Activated naive CD4-positive, alpha-beta T cell (primary cell): Measurements from ENCODE around the gene TRO.

Source experiments
- DNase-seq, 4 experiments: peaks; one replicate each; lab custom pipeline; 2025; lab: John Stamatoyannopoulos, UW

TRO gene

GRCh38 chrX:54920610-54921426 lies at the start of gene TRO:
TSS of gene TRO (plus strand) at chrX:54920824. CDS start at chrX:54922247, 1,423 bp downstream.
- DNase-seq = no peak

DNA sequence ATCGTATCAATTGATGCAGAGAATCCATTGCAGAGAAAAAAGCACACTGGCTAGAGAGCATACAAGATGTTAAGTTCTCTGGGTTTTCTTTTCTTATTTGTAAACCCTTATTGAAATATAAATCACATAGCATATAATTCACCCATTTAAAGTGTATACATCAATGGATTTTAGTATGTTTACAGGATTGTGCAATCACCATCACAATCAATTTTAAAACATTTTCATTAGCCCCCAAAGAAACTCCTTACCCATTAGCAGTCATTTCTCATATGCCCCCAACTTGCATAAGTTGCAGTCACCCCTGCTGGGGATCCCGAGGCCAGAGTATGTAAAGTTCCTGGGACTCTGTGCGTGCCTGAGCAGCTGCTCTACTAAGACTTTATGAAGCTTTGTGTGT lies 34.9 kb upstream of the TRO start:
- no peak for DNase-seq

DNA sequence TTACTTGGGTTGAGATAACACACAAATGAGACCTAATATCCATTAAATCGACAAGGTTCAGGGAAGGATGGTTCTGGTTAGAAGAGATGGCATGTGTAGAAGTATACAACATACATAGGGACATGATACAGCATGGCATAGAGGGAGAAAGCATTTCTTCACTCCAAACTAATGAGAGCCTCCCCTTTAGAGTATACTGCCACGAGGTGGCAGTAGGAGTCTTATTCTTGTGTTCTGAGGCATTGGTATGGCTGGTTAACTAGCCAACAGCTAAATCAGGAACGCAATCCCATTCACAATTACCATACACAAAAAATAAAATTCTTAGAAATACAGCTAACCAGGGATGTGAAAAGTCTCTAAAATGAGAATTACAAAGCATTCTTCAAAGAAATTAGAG lies 29.1 kb upstream of the TRO start:
- peak in 1 of 4 experiments; percentile 3 for DNase-seq

DNA sequence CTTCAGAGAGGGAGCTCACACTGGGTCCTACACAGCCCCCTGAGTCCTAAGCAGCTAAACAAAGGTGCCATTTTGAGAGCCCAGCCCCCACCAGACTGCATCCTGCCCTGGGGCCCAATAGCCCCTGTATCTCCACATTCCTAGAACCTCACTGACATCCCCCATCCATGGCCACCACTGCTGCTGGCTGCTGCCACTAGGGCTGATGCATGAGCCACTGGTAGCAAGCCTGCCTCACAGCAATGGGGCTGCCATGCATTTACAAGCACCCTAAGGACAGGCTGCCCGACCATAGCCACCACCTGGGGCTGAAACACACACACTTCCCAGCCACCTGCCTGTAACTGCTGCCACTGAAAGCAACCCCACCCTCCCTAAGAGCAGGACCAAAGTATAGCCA lies 26.5 kb upstream of the TRO start:
- no peak for DNase-seq

- no peak for DNase-seq
These were observed 10.7 kb upstream of the TRO start for GRCh38 chrX:54909941-54910340.

DNA sequence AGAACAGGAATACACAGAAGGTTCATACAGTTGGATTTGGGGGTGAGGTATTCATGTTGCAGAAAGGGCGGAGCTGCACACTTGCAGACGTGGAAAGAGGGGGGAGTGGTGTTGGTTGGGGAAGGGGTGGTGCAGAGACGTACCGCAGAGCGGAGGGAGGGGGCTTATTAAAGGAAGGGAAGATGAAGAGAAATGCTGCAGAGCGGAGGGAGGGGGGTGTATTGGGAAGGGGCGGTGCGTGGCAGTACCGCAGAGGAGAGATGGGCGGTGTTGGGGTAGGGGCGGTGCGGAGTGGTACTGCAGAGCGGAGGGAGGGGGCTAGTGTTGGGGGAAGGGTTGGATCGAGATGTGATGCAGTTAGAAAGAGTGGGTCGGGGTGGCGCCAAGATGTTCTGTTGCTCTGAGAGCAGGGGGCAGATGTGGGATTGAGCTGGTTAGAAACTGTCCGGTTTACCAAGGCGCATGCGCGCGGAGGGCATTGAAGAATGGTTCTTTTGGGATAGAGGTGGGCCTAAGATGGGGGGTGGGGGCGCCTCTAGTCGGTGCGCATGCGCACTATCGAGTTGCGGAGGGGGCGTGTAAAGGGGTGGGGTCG lies 900 bp downstream of the TRO start:
- DNase-seq = peak in 3 of 4 experiments; percentile 4 to 51 (median 18)

GRCh38 chrX:54922547-54922946 lies 1.9 kb downstream of the TRO start:
- no peak for DNase-seq

DNA sequence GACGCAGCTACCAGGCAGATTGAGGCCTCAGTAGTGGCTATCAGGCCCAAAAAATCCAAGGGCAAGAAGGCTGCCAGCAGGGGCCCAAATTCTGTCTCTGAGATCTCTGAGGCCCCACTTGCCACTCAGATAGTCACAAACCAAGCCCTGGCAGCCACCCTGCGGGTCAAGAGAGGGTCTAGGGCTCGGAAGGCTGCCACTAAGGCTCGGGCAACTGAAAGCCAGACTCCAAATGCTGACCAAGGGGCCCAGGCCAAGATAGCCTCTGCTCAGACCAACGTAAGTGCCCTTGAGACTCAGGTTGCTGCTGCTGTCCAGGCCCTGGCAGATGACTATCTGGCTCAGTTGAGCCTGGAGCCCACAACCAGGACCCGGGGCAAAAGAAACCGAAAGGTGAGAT lies 2.8 kb downstream of the TRO start:
- no peak for DNase-seq

DNA sequence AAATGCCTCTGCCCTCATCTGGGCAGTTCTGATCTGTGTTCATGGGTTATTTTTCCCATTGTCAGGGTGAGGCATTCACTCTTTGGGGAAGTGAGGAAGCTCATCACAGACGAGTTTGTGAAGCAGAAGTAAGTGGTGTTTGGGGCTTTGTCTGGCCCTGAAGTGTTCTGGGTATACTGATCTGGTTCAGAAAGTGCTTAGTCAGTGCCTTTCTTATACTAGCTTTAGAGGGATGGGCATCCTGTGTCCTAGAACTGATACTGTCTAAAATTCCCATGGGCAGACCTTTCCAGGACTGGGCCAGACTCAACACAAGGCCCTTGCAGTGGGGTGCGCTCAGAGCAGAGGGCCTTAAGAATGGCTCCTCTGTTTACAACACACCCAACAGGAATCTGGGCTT lies 6.4 kb downstream of the TRO start:
- DNase-seq = no peak

- DNase-seq = no peak
These were observed 8.3 kb downstream of the TRO start for GRCh38 chrX:54928876-54929275.

- no peak for DNase-seq
These were observed 9.8 kb downstream of the TRO start for GRCh38 chrX:54930291-54931049.

- DNase-seq = no peak
These were observed 10.5 kb downstream of the TRO start for GRCh38 chrX:54931107-54931506.

GRCh38 chrX:54933150-54933826 lies 12.7 kb downstream of the TRO start:
- no peak for DNase-seq

- DNase-seq = no peak
These were observed 13.4 kb downstream of the TRO start for GRCh38 chrX:54934058-54934457.

DNA sequence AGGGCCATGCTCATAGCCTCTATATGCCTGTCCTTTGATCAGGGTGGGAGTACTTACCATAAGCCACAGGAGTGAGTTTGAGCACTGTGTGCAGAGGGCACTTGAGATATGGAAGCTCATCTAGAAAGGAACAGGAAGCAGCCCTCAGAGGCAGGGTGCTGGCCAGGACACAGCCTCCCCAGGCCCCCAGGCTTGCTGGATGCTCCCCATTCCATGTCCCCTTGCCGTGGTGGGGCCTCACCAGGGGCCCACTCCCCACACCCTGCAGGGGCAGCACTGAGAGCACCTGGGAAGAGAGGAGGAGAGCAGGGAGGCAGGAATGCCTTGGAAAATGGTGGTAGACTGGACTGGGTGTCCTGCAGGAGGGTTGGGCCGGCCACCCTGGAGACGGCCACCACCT lies 14.3 kb downstream of the TRO start:
- no peak for DNase-seq

- no peak for DNase-seq
These were observed 14.7 kb downstream of the TRO start for GRCh38 chrX:54935306-54935705.

GRCh38 chrX:54937416-54937815 lies 16.8 kb downstream of the TRO start:
- DNase-seq = no peak

- no peak for DNase-seq
These were observed 24.2 kb downstream of the TRO start for GRCh38 chrX:54944816-54945215.

GRCh38 chrX:54945224-54945623 lies 24.6 kb downstream of the TRO start:
- no peak for DNase-seq

DNA sequence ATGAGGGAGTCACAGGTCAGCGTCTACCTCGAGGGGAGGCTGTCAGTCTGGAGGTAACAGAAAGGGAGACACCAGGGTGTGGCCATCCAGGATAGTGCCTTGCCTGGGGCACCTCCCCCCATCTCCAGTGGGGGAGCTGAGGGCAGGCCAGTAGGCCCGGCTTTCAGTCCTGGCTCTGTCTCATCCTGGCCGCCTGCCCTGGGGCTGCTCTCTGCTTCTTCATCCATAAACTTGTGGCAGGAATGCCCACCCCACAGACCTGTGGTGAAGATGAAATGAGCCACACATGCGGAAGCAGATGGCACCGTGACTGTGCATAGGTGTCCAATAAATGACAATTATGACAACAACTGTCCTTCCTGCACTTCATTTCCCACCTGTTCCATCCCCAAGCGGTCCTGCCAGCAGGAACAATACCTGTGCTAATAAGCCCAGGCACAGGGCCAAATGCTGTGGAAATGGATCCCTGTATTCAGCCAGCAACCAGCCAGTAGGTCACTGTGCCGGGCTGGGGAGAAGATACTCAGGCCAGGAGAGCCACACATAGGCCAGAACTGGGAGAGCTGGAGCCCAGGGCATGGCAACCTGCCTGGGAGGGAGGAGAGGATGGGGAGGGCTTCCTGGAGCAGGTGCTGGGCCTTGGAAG lies 30.2 kb downstream of the TRO start:
- no peak for DNase-seq

DNA sequence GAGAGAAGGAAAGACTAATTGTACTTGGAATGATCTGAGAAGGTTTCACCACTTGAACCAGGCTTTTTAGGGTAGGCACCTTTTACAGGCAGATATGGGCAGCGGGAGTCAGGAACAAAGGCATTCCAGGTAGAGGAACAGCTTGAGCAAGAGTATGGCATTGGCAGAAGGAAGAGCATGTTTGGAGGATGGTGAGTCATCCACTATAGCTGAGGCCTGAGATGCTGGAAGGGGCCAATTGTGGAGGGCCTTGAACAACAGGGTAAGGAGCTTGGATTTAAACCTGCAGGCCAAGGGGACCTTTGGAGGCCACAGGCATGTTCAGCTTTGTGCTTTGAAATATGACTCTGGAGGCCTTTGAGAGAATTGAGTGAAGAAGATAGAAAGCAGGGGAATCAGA lies 41.1 kb downstream of the TRO start:
- DNase-seq = no peak
